HG02973 (cell line): ENCODE data around the gene FGL2.
A peak's percentile ranks its signal among the peaks of the same experiment; 100 is the strongest.
"Not testable (repeated sequence)": the region's sequence is repeated elsewhere in the genome, so short reads cannot be mapped to it uniquely, and the experiment has no call there.

Source experiments
- ATAC-seq: cut with Tn5 transposase; IDR thresholded peaks from one replicate; pipeline ENCODE4 v1.9.1; 2021; ENCODE audit warnings: moderate library complexity; ENCODE audit not compliant: unreplicated experiment

FGL2 gene, protein sequence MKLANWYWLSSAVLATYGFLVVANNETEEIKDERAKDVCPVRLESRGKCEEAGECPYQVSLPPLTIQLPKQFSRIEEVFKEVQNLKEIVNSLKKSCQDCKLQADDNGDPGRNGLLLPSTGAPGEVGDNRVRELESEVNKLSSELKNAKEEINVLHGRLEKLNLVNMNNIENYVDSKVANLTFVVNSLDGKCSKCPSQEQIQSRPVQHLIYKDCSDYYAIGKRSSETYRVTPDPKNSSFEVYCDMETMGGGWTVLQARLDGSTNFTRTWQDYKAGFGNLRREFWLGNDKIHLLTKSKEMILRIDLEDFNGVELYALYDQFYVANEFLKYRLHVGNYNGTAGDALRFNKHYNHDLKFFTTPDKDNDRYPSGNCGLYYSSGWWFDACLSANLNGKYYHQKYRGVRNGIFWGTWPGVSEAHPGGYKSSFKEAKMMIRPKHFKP

DNA sequence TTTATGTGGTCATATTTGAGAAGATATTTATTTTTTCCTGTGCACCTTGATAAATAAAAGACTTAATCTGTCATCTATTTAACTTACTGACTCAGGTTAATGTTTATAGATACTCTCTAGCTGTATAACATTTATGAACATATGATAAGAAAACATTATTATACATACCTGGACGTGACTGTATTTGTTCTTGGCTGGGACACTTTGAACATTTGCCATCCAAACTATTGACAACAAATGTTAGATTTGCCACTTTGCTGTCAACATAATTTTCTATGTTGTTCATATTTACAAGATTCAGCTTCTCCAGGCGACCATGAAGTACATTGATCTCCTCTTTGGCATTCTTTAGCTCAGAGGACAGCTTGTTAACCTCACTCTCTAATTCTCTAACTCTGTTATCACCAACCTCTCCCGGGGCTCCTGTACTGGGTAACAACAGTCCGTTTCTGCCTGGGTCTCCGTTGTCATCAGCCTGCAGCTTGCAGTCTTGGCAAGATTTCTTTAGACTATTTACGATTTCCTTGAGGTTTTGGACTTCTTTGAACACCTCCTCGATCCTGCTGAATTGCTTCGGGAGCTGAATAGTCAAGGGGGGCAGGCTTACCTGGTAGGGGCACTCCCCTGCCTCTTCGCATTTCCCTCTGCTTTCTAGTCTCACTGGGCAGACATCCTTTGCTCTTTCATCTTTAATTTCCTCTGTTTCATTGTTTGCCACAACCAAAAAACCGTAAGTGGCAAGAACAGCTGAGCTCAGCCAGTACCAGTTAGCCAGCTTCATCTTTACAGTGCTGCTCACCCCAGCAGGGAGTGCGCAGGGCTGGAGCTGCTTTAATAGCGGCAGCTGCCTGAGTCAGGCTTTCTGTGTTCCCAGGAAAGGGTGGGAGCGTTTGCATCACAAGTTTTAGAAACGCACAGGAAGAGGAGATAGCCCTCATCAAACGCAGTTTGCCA, at the start of gene FGL2:
FGL2 (minus strand) TSS at position 807 of the 954 bp plus-strand sequence; CDS start at position 781, 26 bp downstream.
- no peak for ATAC-seq

DNA sequence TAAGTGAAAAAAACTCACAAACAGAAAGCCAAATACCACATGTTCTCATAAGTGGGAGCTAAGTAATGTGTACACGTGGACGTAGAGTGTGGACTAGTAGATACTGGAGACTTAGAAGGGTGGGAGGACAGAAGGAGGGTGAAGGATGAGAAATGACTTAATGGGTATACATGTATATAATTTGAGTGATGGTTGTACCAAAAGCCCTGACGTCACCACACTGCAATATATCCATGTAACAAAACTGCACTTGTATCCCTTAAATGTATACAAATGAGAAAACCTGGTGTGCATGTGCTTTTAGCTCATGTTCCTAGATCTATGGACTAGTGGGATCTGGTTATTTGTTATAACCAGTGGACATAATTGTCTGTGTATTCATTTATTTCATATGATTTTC, 48.5 kb upstream of the FGL2 start:
- no peak for ATAC-seq

DNA sequence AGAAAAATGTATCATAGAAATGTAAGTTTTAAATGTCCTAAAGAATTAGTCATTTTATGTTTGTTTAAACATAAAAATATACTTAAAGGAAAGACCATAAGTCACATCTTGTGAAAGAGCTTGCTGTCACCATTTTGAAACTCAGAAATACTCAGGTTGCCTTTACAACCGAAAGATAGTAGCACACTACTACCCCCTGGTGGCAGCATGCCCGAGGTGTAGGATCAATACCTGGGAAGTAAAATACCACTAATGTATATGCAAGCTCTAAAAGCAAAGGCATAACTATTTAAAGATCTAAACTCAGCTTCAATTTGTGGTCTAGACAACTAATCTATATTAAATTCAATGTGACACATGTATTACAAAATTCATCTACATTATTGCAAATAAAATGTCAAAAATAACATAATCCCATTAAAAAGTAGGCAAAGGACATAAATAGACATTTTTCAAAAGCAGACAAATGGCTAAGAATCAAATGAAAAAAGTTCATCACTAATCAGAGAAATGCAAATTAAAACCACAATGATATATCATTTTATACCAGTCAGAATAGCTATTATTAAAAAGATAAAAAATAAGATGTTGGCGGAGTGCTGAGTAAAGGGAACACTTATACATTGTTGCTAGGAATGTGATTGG, 47.7 kb upstream of the FGL2 start:
- ATAC-seq = peak; percentile 81

DNA sequence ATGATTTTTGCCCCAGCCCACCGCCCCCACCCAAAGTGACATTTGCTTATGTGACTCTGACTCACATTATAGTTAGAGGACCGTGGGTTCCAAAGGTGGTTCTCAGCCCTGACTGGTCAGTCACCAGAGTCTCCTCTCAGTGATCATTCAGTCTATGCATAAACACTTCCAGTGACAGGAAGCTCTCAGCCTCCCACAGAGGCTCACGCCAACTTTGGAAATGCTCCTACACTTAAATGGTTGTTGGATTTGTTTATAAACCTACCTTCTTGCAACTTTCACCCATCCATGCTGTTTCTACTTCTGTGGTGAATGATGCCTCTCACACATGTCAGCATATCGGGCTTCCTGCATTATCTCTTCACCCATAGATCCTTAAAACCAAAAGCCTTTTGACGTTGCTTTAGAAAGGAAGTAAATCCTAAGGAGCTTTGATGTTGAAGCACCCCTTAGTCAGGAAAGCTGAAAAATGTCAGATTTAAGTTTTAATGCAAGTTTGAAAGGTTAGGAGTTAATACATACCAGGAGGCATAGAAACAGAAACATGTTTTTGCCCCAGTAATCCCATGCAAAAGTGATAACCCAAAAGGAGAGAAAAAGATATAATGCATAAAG, 46.5 kb upstream of the FGL2 start:
- ATAC-seq = no peak

DNA sequence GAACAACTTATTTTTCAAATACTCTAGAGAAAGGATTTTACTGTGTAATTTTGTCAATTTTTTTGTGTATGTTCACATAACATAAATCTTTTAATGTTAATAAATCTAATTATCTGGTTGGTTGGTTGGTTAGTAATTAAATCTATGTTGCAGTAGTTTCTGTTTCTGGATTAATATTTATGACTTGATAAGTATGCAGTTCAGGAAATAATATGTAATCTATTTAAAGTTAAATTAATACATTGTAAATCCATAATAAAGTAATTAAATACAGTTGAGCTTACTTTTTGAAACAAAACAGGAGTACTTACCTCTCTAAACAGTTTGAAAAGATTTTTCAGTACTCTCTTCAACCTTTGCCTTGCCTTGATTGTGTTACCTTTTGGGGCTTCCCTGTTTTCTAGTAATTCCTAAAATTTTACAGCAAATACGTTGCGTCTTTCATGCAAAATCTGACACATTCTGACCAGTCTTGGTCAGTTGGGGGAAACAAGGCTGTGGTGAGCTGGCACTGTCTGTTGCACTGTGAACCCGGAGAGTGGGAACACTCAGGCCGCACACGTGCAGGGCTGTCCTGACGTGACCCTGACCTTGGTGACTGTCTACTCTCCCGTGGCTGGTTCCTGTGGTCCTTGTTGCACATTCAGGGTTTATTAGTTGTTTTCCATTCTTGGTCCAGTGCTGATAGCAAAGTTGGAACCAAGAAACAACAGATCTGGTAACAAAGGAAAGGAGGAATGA, 45.6 kb upstream of the FGL2 start:
- ATAC-seq = no peak

DNA sequence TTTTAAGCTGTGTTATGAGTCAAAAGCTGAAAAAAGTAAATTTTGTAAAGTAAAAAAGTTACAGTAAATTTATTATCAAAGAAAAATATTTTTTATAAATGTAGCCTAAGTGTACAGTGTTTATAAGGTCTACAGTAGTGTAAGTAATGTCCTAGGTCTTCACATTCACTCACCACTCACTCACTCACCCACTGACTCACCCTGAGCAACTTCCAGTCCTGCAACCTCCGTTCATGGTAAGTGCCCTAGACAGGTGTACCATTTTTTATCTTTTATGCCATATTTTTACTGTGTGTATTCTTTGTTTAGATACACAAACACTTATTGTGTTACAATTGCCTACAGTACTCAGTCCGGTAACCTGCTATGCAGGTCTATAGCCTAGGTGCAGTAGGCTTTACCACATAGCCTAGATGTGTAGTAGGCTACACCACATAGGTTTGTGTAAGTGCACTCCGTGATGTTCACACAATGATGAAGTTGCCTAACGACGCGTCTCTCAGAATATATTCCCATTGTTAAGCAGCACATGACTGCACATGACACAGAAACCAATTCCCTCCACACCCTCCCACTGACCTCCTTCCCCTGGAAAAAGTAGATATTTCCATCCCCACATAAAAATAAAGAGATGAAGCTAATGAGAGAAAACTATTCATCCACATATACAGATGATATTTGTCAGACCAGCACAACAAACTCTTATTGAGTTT, 44.8 kb upstream of the FGL2 start:
- ATAC-seq = no peak

DNA sequence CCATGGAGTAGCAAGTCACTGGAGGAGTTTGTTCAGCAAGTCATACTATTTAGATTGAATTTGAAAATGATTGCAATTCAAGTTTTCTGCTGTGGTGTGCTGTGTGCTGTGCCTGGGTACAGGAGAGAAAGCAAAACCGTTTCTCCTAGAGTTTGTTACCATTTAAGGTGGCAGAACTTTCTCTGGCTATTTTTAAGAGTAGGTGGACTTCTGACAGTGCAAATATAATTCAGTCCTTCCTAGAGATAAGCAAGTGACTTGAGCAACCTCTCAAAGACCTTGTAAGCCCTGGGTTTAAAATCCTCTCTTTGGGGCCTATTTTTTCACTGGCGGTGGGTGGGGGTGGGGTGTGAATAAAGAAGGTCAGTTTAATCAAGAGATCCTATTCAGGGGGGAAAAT, 42.9 kb upstream of the FGL2 start:
- ATAC-seq = no peak

DNA sequence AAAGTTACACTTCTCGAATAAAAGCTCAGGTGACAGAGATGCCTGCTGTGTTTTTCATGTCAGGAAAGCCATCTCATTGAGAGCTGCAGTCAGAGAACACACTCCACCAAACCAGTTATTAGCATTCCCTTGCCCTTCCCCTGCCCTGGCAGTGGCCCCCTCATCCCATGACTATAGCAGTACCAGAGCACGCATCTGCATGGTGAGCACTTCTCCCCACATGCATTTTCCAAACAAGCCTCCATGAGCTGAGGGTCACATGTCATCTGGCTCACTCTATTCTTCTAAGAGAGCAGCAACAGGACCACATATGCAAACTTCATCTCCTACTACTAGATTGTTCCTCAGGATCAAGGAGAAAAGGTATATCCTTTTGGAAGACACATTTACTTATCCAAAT, 42.4 kb upstream of the FGL2 start:
- no peak for ATAC-seq

DNA sequence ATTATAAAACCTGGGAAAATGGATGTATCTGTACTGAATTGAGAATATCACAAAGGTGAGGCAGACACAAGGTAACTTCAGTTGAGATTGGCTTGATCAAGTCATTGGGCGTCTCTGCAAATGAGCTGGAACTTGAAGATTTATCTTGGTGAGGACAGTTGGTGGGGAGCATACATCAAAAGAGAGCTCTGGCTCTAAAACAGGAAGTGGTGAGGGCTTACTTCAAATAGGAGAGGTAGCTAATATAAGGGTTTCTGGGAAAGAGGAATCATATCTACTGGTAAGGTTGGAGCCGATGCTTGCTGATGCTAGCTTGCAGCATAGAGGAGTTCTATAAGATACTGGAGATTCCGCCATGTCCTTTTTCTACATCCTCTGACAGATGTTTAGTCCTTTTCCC, 39.9 kb upstream of the FGL2 start:
- ATAC-seq = no peak

DNA sequence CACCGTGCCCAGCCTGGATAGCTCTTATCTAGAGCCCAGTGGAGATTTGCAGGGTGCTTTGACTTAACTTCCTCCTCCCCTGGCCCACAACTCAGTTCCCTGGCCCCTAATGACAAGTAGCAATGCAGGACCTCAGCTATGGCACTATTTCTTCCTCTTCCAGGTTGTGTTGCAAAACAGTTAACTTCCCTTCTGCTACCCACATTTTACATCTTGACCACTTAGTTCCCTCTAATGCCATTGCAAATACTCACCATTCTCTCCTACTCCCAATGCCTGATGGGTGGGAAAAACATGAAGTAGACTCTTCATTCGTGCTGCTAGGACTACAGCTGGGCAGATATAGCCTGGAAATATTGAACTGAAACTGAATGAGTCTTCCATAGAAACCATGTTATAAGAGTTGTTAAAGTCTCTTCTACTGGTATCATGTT, 39.1 kb upstream of the FGL2 start:
- no peak for ATAC-seq

DNA sequence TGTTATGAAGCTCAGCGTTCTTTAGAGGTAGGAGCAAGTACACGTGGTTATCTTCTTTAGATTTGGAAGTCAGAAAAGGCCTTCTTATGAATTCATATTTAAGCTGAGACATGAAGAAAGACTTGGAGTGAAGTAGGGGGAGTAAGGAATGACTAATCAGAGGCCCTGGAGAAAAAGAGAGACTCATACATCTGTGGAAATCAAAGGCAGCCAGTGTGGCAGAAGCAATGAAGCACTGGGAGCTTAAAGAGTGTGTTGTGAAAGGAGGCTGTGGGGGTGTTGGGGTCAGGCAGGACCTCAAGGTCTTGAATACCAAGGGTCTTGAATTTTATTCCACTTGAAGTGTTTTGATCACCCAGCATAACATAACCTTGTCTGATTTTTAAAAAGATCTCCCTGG, 35.7 kb upstream of the FGL2 start:
- ATAC-seq = no peak

DNA sequence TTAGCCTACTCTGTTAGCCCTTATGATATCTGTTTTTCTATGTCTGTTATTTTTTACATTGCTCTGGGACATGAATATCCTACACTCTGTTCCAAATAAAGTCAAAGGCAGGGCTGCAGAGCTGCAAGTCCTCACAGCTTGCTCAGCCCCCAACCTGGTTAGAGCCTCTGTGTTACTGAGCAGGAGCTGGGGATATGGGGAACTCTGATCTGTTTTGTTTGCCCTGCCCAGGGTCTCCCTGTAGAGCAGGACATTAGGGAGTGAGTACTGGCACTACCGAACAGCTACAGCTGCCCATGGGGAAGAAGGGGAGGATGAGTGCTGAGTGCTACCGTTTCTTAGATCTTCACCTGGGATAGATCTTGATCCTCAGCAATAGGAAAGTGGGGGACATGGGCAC, 32.8 kb upstream of the FGL2 start:
- ATAC-seq = no peak

DNA sequence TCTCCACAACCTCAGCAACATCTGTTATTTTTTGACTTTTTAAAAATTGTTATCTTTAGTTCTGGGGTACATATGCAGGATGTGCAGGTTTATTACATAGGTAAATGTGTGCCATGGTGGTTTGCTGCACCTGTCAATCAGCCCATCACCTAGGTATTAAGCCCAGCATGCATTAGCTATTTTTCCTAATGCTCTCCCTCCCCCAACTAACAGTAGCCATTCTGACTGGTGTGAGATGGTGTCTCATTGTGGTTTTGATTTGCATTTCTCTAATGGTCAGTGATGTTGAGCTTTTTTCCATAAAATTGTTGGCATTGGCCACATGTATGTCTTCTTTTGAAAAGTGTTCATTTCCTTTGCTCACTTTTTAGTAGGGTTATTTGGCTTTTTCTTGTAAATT, 29.2 kb upstream of the FGL2 start:
- not testable (repeated sequence) for ATAC-seq

DNA sequence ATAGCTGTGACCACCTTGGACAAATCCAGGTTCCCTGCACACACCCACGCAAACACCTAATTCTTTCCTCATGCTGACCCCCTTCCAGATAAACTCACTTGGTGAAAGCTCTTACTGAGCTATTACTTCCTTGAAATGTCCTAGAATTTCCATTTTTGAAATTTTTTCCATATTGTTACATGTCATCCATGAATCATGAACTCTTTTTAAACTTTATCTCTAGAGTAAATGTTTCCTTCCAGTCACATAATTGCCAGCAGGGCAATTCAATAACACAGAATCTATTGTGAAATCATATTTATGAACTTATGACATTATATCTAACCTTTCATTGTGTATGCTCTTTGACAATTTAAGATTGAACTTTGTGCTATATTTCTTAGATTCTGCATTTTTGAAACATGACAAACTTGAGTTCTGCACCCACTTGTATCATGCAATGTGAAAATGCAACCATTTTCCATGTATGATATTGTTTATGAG, 26.8 kb upstream of the FGL2 start:
- ATAC-seq = no peak

DNA sequence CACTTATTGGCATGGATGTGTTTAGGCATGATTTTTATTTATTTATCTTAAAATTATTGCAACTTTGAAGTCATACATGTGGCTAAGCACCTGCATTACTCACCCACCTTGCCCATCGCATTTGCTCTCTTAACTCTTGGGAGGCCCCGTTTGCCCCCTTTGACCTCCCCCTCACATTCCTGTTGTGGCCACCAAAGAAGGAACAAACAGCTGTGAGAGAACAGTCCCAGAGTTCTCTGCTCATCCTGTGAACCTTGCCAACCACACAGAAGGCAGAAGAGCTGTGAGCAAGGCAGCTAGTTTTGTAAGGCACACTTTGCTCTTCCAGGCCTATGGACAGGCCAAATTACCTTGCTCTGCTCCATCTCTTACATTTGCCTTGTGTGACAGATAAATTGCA, 23.6 kb upstream of the FGL2 start:
- ATAC-seq = no peak

DNA sequence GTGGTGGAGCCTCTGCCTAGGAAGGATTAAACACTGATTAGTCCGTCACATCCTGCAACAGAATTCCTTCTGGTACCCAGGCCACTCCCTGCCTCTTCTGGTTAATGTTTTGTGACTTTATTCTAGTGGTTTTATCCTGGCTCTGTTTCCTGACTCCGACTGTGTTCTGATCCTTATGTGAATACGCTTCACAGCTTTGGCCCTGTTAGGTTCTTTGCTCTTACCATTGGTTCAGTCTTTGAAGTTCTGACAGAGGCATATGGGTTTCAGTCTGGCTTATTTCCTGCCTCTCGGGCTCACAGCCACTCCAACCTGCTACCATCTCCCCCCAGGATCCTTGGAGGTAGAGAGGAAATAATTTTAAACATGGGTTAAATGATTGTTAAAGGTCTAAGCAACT, 23.2 kb upstream of the FGL2 start:
- no peak for ATAC-seq

DNA sequence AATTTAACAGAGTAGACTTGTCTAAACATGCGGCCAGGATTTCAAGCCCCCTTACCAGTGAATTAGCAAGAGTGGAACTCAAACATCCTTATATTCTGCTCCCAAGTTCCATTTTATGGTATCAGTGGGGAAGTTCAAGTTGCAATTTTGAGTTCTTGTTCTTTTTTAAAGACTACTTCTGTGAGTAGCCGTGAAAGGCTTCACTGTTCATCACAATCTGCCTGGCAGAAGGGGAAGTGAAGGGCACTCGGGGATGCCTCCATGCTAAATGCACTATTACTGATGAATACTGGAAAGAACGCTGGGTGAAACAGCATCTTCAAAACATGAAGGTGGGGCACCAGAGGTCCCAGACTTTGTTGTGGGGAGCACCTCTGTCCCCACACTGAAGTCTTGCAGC, 22.4 kb upstream of the FGL2 start:
- ATAC-seq = no peak

DNA sequence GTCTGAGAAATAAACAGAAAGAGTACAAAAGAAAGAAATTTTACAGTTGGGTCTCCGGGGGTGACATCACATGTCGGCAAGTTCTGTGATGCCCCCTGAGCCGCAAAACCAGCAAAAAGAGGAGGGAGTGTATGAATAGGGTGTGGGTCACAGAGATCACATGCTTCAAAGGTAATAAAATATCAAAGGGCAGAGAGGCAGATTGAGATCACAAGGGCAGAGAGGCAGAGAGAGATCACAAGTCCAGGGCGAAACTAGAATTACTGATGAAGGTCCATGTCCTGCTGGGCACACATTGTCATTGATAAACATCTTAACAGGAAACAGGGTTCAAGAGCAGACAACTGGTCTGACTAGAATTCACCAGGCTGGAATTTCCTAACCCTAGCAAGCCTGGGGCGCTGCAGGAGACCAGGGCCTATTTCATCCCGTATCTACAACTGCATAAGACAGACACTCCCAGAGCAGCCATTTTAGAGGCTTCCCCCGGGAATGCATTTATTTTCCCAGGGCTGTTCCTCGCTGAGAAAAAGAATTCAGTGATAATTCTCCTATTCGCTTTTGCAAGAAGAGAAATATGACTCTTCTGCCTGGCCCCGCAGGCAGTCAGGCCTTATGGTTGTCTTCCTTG, 20.2 kb upstream of the FGL2 start:
- not testable (repeated sequence) for ATAC-seq
